GM21528 (cell line): ENCODE data around the gene KMT5B.

Source experiments
- ATAC-seq: cut with Tn5 transposase; IDR thresholded peaks from one replicate; pipeline ENCODE4 v1.9.1; 2021; ENCODE audit warnings: mild to moderate bottlenecking, moderate library complexity; ENCODE audit not compliant: unreplicated experiment, low FRiP score

The KMT5B gene

DNA sequence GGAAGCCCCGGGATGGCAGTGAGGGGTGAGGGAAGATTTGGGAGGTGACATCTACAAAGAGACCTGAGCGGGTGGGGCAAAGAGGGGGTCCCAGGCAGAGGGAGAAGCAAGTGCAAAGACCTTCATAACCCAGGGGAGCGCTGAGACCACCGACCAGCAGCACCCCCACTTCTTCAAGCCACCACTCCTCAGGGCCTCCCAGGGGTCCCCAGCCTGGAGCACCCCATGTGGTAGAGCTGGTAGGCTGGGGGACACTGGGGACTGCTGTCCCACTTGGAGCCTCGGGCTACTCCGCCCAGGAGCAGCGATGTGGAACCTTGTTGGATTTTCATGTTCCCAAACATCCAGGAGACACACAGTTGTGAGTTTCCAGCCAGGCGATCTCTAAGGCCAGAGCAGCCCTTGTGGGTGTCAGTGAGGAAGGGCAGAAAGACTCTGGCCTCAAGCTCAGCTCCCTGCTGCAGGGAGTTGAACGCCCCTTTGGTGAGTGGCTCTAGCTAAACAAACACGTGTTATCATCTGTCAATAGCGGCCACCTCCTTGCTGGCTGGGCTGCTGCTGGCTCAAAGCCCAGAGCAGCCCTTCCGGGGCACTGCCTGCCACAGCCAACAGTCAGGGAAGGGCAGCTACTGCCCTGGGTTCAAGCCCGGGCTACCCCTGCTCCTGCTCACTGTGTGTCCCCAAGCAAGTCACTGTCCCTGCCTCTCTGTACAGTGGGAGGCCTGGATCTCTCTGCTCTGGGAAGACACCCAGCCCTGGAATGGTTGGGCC lies 66.2 kb downstream of the KMT5B start:
- ATAC-seq, result no peak

GRCh38 chr11:68146010-68146540 lies 67.0 kb downstream of the KMT5B start:
- ATAC-seq, result no peak

- no peak for ATAC-seq
Measured at GRCh38 chr11:68145120-68145866, 67.8 kb downstream of the KMT5B start.

- no peak for ATAC-seq
Measured at GRCh38 chr11:68143310-68143689, 69.8 kb downstream of the KMT5B start.

DNA sequence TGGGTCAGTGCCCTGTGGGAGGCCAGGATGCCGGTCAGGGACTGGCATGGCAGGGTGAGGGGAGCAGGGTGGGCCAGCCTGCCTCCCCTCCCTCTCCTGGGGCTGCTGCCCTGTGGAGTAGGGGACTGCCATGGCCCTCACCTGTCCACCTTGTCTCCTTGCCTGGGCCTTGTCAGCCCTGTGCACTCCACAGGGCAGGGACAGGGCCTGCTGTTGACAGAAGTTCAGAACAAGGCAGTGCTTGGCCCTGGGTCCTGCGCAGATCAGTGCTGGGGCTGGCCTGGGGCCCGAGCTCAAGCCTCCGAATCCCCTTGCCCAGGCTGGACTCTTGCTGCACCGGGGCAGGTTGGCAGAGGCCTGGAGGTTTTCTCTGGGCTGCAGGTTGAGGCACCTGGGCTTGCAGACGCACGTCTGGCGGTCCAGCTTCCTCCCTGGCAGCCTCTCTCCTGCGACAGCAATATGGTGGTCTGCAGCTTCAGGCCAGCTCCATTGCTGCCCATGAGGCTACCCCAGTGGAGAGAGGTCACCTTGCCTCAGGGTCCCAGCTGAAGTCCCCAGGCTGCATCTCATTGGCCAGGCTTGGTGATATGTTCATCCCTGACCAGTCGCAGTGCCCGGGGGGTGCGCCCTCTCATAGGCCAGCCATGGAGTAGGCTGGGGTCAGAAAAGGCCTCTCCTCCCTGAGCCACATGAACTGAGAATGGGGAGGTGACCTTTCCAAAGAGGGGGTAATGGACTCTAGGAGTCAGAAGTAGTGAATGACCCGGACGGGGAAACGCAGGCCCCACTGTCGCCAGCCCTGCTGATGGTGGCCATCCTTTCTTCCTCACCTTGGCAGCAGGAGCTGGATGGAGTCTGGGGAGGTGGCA lies 70.4 kb downstream of the KMT5B start:
- no peak for ATAC-seq

DNA sequence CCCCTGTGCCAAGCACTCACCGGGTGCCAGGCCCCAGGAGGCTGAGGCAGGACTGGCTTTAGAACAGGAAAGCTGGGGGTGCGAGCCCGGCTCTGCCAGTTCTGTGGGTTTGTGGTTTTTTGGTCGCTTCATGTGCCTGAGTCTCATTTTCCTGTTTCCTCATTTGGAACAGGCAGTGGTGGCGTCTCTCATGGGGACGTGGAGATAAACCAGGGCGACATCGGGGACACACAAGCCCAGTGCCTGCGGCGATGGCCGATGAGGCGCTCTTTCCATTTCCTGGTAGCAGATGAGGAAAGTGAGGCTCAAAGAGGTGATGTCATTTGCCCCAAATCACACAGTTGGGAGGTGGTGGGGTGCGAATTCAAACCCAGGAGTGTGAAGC lies 71.1 kb downstream of the KMT5B start:
- ATAC-seq, result no peak

- ATAC-seq, result no peak
Measured at GRCh38 chr11:68141246-68142027, 71.7 kb downstream of the KMT5B start.

- ATAC-seq, result no peak
Measured at GRCh38 chr11:68140496-68141245, 72.4 kb downstream of the KMT5B start.

GRCh38 chr11:68138237-68138636 lies 74.9 kb downstream of the KMT5B start:
- ATAC-seq, result no peak

GRCh38 chr11:68137833-68138232 lies 75.3 kb downstream of the KMT5B start:
- ATAC-seq, result no peak

- ATAC-seq, result no peak
Measured at GRCh38 chr11:68136866-68137265, 76.2 kb downstream of the KMT5B start.

- ATAC-seq, result no peak
Measured at GRCh38 chr11:68135161-68135560, 77.9 kb downstream of the KMT5B start.

GRCh38 chr11:68133761-68134160 lies 79.3 kb downstream of the KMT5B start:
- ATAC-seq, result no peak

DNA sequence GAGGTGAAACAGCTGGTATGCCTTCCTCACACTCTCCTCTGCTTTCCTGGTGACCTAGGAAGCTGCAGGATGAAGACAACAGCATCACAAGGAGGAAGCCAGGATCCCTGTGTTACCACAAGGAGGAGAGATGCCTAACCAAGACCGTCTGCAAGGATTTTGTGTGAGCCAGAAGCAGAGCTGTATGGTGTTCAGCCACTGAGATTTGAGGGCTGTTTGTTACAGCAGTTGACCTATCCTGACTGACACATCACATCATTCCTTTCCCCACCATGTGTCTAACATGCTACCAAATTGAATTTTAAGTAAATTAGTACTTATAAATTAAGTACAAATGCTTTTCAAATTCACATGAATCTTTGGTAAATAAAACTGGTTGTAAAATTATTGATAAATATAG lies 83.0 kb downstream of the KMT5B start:
- ATAC-seq, result no peak

DNA sequence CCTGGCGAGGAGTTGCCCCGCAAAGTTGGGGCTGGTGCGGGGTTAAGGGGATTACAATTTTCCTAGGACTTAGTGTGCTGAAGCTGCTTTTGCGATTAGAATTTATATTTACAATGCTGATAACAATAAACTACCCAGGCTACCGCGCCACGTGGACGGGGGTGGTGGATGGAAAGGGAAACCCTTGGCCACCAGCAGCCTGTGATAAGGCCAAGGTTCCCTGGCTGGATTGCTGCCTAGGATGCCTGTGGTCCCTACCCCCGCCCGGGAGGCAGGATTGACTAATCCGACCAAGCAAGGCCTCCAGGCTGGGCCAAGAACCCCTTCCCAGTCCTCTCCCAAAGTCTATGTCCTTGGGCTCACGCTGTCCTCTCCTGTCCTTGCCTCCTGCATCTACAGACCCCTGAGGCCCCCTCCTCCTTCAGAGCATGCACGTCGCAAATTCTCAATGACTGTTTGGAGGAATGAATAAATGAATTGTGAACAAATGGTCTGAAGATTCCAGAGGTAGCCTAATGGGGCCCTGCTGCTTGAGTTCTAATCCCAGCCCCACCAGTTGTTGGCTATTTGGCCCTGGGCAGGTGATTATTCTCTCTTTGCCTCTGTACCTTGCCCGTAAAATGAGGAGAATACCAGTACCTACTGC lies 84.3 kb downstream of the KMT5B start:
- no peak for ATAC-seq

GRCh38 chr11:68127714-68128681 lies 85.1 kb downstream of the KMT5B start:
- no peak for ATAC-seq

DNA sequence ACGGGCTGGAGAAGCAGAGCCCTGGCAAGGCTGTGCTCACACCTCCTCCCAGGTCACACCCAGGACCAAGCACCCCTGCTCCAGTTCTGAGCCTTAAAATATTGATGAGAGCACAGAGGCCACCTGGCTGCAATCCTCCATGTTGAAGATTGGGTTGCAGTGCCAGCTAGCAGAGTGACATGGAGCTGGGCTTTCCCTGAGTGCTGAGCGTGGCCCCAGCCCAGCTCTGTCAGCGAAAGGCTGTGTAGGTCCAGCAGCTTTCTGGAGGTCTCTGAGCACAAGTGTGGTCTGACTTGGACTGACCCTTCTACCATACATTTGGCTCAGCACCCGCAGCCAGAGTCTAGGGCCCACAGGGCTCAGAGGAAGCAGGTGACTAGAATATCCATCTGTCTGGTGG lies 87.9 kb downstream of the KMT5B start:
- no peak for ATAC-seq
